Inflammatory macrophage (primary cell): ENCODE measurements around the gene PPM1H.

ENCODE experiments used
- DNase-seq, 2 donors: peaks; one replicate each; pipeline ENCODE4 v3.0.0-alpha.2; 2020 to 2022

Gene PPM1H

DNA sequence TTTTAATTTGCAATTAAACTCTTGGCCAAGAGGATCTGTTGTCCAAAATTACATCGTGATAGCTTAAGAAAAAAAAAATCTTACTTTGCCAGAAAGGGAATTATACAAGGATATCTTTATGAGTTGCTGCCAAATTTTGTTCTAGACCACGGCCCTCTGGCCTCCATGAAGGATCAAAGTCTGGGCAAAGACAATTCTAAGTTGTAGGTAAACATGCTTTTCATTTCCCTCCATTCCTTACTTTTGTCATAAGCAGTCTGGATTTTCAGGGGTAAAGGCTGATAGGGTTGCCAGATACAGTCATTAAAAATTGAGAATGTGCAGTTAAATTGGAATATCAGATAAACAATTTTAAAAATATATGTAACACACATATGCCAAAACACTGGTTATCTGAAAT lies 333.2 kb downstream of the PPM1H start:
- DNase-seq, result no peak

DNA sequence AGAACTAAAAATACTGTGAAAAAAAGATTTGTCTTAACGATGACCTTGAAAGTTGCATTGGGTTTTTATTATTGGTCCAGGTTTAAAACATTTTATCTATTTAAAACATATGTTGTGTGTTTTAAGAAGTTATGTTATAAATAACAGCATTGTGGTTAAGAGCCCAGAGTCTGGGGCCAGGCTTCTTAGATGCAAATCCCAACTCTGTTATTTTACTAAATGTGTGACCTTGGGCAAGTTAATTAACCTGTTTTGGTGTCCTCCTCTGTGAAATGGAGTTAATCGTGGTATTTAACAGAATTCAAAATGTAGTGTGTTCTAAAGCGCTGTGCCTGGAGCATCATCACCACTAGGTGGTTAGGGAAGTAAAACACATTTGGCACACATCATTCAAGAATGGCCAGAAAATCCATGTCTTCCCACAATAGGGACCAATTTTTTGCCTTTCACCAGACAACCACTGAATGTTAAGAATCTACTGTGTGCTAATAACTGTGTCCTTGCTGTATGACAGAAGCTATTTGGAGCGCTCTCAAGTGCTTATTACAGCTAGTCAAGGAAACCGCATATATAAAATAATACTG lies 335.0 kb downstream of the PPM1H start:
- no peak for DNase-seq

DNA sequence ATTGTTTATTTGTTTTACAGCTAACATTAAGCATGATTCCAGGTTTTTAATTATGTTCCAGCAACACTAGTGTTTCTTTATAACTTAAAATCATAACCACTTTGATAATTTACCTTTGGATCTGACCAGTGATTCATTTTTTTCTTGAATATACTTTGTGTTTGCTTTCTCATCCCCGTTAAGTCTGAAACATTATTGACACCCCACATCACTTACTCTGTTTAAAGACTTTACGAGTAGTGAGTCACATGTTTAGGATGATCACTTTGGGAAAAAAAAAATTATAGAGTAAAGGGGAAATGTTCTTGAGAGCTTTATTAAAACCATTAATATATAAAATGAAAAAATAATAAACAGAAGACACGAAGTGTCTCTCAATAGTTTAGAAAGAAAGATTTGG lies 336.1 kb downstream of the PPM1H start:
- no peak for DNase-seq

DNA sequence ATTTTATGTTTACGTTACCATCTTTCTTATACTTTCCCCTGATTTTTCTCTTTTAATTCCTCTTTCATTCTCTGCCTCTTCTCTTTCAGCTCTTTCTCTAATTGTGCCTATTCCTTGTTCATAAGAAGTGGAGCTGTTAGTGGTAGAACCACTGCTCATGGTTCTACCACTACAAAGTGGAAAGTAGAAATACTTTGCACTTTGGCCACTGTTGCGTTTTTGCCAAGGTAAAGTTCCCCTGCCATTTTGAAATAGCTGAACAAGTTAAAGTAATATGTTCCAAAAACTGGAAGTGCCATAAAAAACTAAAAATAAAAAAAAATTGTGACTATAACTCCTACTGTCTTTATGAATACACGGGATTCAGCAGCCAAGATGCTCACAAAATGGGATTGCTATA lies 337.7 kb downstream of the PPM1H start:
- no peak for DNase-seq
